ENCODE data around the gene PARL.

Gene PARL

DNA sequence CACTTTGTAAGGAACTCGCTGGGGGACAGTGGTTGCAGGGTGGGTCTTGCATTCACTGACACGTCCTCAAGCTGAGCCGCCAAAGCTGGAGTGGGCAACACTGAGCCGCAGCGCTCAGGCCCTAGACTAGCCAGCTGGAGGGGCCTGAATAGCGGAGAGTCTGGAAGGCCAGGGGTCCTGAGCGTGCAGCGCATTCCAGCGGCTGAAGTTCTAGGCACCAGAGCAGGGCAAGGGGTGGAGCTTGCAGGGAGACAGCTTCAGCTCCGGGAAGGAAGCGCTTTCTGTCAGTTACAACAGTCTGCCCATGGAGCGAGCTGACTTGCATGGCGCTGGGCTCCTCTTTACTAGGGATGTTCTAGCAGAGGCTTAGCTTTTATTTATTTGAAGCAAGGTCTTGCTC is 62.0 kb downstream of the PARL start:
- no peaks in the 10 kb centered on the region for H3K27me3 ChIP-seq (replicated peaks; ENCODE audit: insufficient read depth, low read length)
- H3K4me2 ChIP-seq (ENCODE audit: low read depth, low read length): no peak overlapping the region
- H3K79me2 ChIP-seq (ENCODE audit: low read length): no peaks in the 10 kb centered on the region
- no peaks in the 10 kb centered on the region for H4K20me1 ChIP-seq (ENCODE audit: insufficient read depth, low read length)
- no peak overlapping the region for H3K4me3 ChIP-seq (ENCODE audit: low read length)
- H3F3A ChIP-seq (ENCODE audit: insufficient read depth, low read length): no peaks in the 10 kb centered on the region
- H3K4me1 ChIP-seq (ENCODE audit: low read length): no peaks in the 10 kb centered on the region
- H3K9me2 ChIP-seq (replicated peaks; ENCODE audit: insufficient read depth, low read length): no peaks in the 10 kb centered on the region
- no peaks in the 10 kb centered on the region for H3K9me3 ChIP-seq (replicated peaks; ENCODE audit: insufficient read depth, low read length)
- no peak for DNase-seq
- H3K27ac ChIP-seq (ENCODE audit: low read length): no peak overlapping the region
- no peak overlapping the region for H2AFZ ChIP-seq (ENCODE audit: low read length)
- H3K9ac ChIP-seq (ENCODE audit: low read length): no peak overlapping the region
- TF ChIP-seq EZH2phosphoT487 (IDR thresholded peaks at IDR 0.05; ENCODE audit: low read length): no peak
- TF ChIP-seq EZH2 (optimal IDR thresholded peaks at IDR 0.05; ENCODE audit: low read depth, low read length): no peak
- TF ChIP-seq, protein P1, sequence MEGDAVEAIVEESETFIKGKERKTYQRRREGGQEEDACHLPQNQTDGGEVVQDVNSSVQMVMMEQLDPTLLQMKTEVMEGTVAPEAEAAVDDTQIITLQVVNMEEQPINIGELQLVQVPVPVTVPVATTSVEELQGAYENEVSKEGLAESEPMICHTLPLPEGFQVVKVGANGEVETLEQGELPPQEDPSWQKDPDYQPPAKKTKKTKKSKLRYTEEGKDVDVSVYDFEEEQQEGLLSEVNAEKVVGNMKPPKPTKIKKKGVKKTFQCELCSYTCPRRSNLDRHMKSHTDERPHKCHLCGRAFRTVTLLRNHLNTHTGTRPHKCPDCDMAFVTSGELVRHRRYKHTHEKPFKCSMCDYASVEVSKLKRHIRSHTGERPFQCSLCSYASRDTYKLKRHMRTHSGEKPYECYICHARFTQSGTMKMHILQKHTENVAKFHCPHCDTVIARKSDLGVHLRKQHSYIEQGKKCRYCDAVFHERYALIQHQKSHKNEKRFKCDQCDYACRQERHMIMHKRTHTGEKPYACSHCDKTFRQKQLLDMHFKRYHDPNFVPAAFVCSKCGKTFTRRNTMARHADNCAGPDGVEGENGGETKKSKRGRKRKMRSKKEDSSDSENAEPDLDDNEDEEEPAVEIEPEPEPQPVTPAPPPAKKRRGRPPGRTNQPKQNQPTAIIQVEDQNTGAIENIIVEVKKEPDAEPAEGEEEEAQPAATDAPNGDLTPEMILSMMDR (IDR thresholded peaks at IDR 0.05; ENCODE audit: low read length): no peak
- H3K36me3 ChIP-seq (replicated peaks; ENCODE audit: insufficient read depth, low read length): no peaks in the 10 kb centered on the region

DNA sequence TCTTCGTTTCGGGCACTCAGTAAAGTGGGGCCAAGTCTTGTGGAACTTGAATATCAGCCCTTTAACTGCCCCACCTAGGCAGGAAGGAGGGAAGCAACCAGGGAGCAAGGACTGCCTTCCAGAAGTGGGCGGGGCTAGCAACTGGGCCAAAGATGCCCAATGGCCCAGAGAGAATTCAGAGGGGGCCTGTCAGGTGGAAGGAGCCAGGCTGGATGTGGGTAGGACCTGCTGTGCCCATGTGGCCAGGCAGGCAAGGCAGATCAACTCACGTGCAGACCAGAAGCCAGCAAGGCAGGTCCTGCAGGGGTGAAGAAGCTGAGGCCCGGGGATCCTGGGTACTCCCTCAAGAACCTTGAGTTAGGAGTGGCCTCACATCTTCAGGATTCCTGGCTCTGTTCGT is 64.8 kb downstream of the PARL start:
- no peaks in the 10 kb centered on the region for H3K79me2 ChIP-seq (ENCODE audit: low read length)
- no peak overlapping the region for H3K4me3 ChIP-seq (ENCODE audit: low read length)
- H3F3A ChIP-seq (ENCODE audit: insufficient read depth, low read length): peaks cover 17% of the 10 kb centered on the region
- no peaks in the 10 kb centered on the region for H3K9me2 ChIP-seq (replicated peaks; ENCODE audit: insufficient read depth, low read length)
- TF ChIP-seq, protein P1 (IDR thresholded peaks at IDR 0.05; ENCODE audit: low read length): no peak
- TF ChIP-seq EZH2phosphoT487 (IDR thresholded peaks at IDR 0.05; ENCODE audit: low read length) (no peak), EZH2 (optimal IDR thresholded peaks at IDR 0.05; ENCODE audit: low read depth, low read length) (no peak)
- no peak overlapping the region for H3K9ac ChIP-seq (ENCODE audit: low read length)
- H2AFZ ChIP-seq (ENCODE audit: low read length): no peak overlapping the region
- no peaks in the 10 kb centered on the region for H3K27me3 ChIP-seq (replicated peaks; ENCODE audit: insufficient read depth, low read length)
- H3K36me3 ChIP-seq (replicated peaks; ENCODE audit: insufficient read depth, low read length): no peaks in the 10 kb centered on the region
- no peaks in the 10 kb centered on the region for H3K9me3 ChIP-seq (replicated peaks; ENCODE audit: insufficient read depth, low read length)
- H4K20me1 ChIP-seq (ENCODE audit: insufficient read depth, low read length): no peaks in the 10 kb centered on the region
- peaks cover 16% of the 10 kb centered on the region for H3K4me1 ChIP-seq (ENCODE audit: low read length)
- DNase-seq: no peak
- H3K27ac ChIP-seq (ENCODE audit: low read length): no peak overlapping the region
- no peak overlapping the region for H3K4me2 ChIP-seq (ENCODE audit: low read depth, low read length)

DNA sequence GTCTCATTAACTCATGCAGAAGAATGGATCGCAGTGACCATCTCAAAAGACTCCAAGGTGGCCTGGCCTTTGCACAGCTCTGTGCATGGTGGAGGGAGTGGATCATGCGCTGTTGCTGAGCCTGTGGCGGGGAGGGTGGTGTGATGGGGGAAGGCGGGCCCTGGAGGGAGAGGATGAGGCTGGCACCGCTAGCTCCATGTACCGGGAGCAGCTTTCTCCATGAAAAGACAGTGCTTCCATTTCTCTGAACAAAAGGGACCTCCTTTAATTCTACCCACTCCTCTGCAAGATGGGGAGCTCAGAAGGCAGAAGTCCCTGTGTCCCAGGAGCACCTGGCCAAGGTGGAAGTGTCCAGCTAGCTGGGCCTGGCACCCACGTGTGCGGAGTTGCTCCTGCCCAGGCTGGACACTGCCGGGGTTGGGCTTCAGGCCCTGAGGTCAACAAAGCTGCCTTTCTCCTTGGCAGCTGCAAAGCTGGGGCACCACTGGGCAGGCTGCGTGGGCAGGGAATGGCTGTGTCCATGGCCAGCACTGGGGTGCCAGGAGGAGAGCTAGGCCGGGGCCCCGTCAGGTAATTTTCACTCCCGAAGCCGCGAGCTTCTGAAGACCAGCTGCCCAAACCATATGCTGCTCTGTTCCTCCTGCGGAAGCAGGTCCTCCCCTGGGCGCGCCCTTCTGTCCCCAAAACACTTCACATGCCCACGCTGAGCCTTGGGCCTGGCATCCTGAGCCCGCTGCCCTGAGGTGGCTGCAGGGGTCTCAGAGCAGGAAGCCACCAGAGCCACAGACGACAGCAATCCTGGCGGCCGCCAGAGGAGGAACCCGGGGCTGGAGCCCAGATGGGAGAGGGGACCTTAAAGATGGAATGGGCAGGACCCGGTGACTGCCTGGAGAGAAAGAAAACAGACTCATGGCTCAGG is 65.7 kb downstream of the PARL start:
- Histone ChIP-seq H3K4me2 (ENCODE audit: low read depth, low read length) (no peak overlapping the region), H4K20me1 (ENCODE audit: insufficient read depth, low read length) (no peaks in the 10 kb centered on the region), H3K27ac (ENCODE audit: low read length) (no peak overlapping the region), H3K9ac (ENCODE audit: low read length) (no peak overlapping the region), H3K27me3 (replicated peaks; ENCODE audit: insufficient read depth, low read length) (no peaks in the 10 kb centered on the region), H2AFZ (ENCODE audit: low read length) (no peak overlapping the region), H3K4me1 (ENCODE audit: low read length) (peaks cover 23% of the 10 kb centered on the region), H3K79me2 (ENCODE audit: low read length) (no peaks in the 10 kb centered on the region), H3K4me3 (ENCODE audit: low read length) (no peak overlapping the region), H3K36me3 (replicated peaks; ENCODE audit: insufficient read depth, low read length) (no peaks in the 10 kb centered on the region), H3K9me3 (replicated peaks; ENCODE audit: insufficient read depth, low read length) (no peaks in the 10 kb centered on the region), H3F3A (ENCODE audit: insufficient read depth, low read length) (peaks cover 24% of the 10 kb centered on the region), H3K9me2 (replicated peaks; ENCODE audit: insufficient read depth, low read length) (no peaks in the 10 kb centered on the region)
- no peak for TF ChIP-seq EZH2 (optimal IDR thresholded peaks at IDR 0.05; ENCODE audit: low read depth, low read length)
- TF ChIP-seq, protein P1 (IDR thresholded peaks at IDR 0.05; ENCODE audit: low read length): no peak
- DNase-seq: no peak

Measured in MM.1S (cell line).